NOMO-1 (cell line): ENCODE measurements around the gene YBX2.
A peak's percentile ranks its signal among the peaks of the same experiment; 100 is the strongest.

Experiments used
- DNase-seq, 2 experiments: peaks; one replicate each; lab custom pipeline; 2025; ENCODE audit not compliant: unreplicated experiment in 2 of 2; lab: John Stamatoyannopoulos, UW

The YBX2 gene

DNA sequence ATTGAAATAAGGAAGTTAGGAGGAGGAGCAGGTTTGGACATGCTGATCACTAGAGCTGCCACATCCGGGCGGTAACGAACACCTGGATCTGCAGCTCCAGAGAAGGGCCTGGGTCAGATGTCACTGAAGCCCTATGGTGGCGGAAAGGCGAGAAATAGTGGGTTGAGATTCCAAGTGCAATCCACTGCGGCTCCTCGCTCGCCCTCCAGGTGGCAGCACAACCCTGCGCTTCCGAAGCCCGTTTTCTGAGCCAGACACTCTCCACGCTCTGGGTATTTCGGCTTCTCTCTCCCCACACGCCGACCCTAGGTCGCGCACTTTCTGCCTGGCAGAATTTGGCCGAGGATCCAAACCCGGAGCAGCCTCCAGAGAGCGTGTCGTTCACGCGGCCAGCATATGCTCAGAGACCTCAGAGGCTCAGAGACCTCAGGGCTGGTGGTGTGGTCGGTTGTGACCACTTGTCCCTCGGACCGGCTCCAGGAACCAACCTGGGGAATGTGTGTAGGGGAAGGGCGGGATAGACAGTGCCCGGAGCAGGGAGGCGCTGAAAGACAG is 13.8 kb downstream of the YBX2 start:
- peak; percentile 87 for DNase-seq

DNA sequence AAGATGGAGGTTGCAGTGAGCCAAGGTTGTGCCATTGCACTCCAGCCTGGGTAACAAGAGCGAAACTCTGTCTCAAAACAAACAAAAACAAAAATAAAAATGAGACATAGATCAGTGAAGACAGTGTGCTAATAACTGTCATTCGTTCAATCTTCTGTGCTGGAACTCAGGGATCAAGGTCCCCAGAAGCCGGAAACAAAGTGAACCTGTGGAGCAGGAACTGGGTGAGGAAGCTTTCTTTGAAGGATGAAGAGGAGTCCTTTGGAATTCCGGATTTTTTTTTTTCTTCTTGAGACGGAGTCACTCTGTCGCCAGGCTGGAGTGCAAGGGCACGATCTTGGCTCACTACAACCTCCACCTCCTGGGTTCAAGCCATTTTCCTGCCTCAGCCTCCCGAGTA is 15.0 kb downstream of the YBX2 start:
- no peak for DNase-seq

DNA sequence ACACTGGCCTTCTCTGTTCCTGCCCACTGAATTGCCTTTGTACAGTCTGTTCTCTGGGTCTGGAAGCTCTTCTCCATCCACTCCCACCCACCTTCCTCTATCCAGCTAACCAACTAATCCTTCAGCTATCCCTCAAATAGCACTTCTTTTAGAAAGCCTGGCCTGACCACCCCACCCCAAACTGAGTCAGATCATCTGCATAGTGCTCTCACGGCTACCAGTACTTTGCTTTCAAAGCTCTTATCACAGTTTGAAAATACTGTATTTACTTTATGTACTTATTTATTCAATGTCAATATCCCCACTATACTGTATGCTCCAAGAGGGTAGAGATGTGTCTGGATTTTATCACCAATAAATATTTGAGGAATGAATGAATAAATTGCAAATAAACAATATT is 27.7 kb downstream of the YBX2 start:
- no peak for DNase-seq

DNA sequence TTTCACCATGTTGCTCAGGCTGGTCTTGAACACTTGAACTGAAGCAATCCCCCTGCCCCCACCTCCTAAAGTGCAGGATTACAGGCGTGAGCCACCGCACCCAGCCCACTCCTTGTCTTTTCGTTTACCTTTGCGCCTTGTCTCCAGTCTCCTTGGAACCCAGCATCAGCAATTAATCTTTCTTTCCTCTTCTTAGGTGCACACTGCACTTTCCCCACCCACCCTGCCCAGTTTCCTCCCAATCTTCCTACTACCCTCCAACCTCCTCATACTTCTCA is 30.7 kb downstream of the YBX2 start:
- no peak for DNase-seq

DNA sequence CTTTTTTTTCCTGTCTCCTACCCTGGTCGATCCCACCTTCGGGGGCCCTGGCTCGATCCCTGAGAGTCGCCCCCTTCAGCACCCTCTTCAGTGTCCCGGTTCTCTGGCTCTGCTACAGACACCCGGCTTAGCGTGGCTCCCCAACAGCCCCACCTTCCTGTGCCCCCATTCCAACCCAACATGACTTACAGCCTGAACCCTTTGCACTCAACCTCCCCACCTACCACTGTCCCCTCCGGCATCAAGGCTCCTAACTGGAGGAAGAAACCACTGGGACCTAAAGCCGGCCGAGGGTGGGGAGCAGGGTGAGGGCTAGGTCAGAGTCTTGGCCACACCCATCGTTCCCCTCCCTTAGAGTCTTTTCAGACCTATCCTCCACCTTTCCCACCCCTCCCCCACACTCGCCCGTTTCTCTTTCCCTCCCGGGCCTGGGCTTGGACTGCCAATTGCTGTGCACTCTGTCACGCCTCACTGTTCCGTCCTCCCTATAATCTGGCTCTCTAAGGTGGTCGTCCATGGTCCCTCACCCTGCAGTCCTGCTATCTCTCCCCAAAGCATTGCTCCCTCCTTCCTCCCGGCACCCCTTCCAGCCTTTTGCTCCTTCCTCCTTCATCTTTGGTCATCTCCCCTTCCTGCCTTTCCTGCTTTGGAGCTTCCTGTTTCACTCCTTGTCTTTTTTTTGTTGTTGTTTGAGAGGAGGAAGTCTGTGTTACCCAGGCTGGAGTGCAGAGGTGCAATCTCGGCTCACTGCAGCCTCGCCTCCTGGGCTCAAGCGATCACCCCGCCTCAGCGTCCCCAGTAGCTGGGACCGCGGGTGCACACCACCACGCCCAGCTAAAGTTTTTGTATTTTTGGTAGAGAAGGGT is 31.3 kb downstream of the YBX2 start:
- peak in 1 of 2 experiments; percentile 28 for DNase-seq

DNA sequence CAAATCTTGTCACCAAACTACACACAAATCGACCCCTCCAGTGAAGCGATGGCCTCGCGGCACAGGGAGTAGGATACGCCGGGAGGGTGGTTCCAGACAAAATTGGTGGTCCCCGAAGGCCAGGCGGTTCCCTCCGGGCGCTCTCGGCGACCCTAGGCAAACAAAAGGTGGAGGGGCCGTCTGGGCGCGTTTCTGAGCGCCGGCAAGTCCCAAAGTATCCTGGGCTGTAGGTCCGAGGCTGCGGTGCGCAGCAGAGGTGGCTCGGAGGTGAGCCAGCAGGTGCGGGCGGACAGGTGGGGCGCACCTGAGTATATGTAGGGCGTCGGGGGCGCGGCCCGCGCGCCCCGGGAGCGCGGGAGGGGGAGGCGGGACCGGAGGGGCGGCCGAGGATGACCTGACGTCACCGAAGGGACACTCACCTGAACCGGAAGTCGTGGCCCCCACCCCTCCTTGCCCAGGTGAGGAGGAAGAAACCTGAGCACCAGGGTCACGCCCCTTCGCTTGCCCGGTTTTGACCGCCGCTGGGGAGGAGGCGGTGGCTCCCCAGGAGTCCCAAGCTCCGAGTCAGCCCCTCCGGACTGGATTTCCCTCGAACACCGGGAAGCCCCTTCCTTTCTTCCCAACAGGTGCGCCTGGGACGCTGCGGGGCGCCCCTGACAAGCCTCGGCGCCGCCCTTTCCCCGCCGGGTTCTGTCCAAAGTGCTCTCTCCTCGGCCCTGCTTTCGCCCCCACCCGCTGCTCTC is 32.1 kb downstream of the YBX2 start, which contains the start of gene CLDN7:
Gene CLDN7, minus strand, starts transcription at position 287 of the 743 bp plus-strand sequence. CDS start 435 bp downstream, outside the sequence.
- no peak for DNase-seq

DNA sequence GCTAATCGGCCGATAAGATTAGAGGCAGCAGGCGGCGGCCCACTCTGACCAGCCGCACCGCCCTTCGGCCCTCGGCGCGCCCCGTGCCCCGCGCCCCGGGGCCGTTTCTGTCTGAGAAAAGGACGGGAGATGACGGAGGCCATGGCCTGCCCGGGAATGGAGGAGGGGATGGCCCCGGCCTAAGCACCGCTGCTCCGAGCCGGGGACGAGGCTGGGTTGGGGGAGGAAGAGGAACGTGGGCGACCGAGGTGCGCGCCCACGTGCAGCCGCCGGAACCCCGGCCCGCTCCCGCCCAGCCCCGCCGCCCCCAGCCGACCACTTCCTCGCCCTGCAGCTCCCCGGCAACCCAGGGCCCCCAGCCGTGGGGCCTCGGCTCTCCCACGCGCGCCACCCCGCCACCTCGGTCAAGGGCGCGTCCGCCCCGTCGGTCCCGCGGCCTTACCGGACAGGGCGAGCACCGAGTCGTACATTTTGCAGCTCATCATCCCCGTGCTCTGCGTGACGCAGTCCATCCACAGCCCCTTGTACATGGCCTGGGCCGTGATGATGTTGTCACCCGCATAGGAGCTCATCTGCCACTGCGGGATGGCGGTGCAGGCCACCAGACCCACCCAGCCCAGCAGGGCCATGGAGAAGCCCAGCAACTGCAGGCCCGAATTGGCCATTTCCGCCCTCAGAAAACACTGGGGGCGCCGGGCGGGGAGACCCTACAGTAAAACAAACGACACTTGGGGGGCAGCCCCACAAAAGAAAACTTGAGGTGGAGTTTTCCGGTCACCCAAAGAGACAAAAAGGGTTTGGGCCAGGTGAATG is 32.9 kb downstream of the YBX2 start:
- no peak for DNase-seq

DNA sequence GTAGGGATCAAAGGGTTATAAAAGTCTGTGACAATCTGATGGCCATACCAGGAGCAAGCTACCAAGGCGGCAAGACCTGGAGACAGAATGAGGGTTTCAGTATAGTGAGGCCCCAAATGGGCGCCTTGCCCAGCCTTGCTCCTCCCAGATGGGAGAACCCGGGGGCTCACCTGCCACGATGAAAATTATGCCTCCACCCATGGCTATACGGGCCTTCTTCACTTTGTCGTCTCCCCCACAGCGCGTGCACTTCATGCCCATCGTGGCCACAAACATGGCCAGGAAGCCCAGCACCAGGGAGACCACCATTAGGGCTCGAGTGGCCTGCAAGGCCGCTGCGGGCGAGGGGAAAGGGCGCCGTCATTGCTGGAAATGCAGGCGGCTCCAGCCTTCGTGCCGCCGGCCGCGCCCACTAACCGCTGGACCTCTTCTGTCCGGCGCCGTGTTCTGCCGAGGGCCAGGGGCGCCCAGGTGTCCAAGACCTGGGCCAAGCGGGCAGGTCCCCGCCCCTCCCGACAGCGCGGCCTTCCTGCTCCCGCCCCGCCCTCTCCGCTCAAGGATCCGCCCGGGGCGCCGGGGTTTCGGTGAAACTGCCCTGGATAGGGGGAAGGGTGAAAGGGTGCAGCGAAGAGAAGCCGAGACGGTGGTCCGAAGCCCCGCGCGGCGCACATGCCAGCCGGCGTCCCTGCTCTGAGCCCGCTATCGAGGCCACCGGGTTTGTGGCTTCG is 33.6 kb downstream of the YBX2 start:
- DNase-seq, result no peak

DNA sequence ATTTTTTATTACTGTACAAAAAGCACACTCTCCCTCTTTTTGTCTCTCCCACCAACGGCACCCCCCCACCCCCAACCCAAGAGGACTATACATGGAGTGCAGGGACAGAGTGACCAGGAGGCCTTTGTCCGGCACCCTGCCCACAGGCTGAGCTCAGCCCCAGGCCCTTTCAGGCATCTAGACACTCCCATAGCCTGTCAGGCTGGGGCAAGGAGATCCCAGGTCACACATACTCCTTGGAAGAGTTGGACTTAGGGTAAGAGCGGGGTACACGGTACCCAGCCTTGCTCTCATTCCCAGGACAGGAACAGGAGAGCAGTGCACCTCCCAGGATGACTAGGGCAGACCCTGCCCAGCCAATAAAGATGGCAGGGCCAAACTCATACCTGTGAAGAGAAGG is 34.3 kb downstream of the YBX2 start:
- no peak for DNase-seq

DNA sequence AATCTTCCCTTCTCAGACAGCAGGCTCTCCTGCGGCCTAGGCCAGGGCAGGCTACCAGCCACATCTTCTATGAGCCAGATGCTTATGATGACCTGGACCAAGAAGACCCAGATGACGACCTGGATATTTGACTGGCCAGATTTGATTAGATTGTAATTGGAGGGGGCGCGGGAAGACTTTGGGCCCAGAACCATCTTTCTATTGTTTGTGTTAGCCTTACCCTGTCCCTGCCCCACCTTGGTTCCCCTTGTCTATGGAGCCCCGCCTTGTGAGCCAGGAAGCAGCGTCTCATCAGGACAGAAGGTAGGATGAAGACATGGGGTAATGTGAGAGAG is 34.9 kb downstream of the YBX2 start:
- no peak for DNase-seq

DNA sequence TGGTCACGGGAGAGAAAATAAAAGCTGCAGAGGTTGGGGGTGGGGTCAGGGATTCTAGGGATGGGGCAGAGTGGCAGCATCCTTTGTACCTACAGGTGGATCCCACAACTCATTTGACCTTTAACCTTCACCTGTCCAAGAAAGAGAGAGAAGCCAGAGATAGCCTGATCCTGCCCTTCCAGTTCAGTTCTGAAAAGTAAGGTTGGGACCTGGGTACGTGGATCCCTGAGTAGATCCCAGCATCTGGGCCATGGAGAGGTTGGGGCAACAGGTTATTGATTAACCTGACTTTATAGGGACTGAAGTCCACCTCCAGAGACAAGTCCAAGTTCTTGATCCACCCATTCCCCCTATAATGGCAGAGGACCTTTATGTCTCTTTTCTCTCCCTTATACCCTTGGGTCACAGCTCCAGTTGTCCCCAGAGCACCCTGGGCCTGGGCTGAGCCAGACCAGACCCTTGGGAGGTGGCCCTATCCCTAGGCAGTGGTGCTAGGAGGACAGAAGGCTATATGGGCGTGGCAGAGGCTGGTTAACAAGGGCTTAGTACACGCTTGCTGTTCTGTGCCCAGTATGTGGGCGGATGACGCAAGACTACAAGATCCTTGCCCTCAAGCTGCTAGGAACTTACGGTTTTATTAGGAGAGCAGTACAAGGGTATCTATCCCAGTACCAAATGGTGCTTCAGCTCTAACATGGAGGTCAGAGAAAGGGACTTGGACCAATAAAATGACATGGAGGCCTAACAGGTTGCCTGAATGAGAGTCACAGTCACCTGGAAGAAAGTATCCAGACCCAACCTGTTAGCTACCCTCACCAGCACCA is 35.5 kb downstream of the YBX2 start:
- DNase-seq, result no peak

DNA sequence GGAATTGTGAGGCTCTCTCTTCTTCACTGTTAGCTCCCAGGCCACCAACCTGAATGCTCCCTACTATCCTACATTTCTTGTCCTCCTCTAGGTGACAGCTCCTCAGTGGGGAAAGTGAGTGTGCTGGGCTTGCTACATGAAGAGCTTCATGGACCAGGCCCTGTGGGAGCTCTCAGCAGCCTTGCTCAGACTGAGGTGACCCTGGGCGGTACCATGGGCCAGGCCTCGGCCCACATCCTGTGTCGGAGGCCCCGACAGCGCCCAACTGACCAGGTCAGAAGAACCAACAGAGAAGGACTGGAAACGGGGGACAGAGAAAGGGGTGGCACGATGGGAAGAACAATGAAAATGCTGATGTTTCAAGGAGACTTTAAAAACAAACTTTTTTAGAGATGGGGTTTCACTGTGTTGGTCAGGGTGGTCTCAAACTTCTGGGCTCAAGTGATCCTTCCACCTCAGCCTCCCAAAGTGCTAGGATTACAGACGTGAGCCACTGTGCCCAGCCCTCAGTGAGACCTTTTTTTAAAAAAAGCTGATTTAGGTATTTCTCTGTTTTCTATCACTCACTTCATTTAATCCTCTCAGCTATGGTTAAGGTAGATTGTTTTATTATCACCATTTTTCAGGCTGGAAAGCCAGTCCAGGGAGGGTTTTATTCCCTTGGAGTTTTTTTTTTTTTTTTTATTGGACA is 37.5 kb downstream of the YBX2 start:
- DNase-seq, result no peak

DNA sequence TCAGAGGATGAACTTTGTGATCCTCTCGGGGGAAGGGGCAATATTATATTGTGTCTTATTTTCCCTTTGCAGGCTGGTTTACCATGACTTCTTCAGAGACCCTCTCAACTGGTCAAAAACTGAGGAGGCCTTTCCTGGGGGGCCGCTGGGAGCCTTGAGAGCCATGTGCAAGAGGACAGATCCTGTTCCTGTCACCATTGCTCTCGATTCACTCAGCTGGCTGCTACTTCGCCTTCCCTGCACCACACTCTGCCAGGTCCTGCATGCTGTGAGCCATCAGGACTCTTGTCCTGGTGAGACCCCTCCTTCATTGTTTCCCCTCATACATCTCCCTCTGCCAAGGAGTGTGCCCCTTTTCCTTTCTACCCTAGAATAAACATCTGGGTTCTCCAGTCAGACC is 39.9 kb downstream of the YBX2 start:
- no peak for DNase-seq

DNA sequence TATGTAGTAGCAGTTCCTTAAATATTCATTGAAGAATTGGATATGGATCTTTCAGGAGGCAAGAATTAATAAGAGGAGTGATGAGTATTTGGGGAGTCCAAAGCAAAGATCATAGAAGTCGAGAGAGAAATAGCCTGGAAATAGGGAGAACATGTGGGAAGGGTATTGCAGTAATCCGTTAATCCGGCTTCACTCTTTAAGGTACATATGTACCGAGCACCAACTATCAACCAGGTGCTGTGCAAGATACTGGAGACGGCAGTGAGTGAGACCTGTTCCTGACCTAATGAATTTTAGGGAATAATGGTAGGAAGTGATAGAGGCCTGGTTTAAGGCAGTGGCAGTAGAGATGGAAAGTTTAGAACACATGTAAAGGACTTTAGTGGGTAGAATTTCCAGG is 41.4 kb downstream of the YBX2 start:
- no peak for DNase-seq

DNA sequence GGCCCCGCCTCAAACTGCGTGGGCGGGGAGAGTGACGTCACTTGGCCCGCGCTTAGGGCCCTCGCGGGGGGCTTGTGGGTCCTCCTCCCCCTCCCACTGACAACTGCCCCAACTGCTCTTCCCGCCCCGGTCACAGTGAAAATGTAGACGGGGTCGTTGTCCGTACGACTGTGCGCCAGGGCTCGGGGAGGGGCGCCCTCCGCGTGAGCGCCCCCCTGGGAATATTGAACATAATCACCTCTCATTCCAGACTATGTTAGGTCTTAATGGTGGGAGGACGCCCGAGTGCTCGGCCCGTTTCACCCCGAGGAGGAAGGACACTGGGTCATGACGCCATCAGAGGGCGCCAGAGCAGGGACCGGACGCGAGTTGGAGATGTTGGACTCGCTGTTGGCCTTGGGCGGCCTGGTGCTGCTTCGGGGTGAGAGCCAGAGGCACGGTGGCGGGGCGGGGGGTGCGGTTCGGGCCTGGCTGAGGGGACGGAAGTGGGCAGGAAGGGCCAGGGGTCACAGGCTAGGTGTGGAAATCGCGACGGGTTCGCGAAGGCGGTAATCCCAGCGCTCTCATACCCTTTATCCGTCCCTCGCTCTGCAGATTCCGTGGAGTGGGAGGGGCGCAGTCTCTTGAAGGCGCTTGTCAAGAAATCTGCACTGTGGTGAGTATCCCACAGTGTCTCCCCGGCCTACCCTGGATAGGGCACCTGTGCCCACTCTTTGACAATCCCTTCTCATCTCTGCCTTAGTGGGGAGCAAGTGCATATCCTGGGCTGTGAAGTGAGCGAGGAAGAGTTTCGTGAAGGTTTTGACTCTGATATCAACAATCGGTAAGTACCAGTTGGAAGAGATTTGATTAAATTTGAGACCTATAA is 42.0 kb downstream of the YBX2 start, which contains the start of gene ELP5:
Gene ELP5, plus strand, starts transcription at position 40 of the 868 bp plus-strand sequence. Its CDS starts 336 bp downstream, at position 376.
- peak; percentile 89 to 90 for DNase-seq

DNA sequence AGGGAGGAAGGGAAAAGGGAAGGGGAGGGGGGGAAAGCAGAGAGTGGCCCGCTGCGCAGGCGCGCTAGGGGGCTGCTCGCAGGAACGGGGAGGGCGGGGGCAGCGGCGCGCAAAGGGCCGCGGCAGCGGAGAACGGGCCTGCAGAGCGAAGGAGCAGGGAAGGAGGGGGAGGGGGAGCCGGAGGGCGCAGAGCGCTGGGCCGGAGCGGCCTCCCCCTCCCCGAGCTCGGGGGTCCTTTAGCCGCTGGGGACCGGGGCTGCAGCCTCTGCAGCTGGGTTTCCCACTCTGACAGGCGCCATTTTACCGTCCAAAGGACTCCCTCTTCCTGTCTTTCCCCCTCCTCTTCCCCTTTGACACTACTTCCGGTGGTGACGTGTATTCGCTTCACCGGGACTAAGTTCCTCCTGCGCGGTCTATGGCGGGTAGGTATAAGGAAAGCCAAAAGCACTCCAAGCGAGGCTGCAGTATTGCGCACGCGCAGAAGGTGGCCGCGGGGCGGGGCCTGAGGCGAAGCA is 42.7 kb downstream of the YBX2 start, which contains the start of gene CTDNEP1:
Gene CTDNEP1, minus strand, starts transcription at position 74 of the 515 bp plus-strand sequence. CDS start 438 bp downstream, outside the sequence.
- peak; percentile 95 to 98 for DNase-seq
